ENCODE results near the gene TCF7L1.

TCF7L1 gene

DNA sequence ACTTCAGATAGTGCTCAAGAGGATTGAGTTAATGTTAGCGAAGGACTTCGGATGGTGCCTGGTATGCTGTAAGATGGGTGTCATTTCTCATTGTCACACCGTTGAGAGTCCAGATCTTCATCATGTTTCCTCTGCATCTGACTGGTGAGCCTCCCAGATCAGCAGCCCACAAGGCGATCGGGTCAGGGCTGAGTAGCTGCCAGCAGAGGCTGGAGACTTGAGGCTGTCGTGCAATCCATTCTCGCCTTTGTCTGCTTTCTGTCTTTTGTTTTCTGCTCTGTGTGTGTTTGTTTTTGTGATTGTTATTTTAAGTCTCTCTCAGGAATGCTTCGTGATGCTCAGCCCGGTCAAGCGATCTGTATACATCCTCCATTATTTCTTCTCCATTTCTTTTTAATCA is 98.8 kb downstream of the TCF7L1 start:
- no peak for DNase-seq

DNA sequence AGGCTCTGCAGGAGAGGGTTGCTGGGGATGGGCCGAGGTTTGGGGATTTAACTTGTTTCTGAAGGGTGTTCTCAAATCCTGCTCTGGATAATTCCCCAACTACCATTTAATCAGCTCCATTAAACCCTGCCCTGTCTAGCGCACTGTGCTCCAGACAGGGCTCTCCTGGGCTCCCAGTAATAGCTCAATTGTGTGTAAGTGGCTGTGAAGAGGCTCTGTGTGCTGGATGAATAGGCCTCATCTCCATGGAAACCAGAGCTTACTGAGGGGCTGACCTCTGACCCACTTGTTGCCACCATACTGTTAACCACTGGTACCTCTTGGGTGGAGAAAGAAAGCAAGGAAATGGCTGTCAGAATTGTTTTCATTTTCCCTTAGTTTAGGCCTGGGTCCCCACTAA is 101.7 kb downstream of the TCF7L1 start:
- DNase-seq, result no peak

DNA sequence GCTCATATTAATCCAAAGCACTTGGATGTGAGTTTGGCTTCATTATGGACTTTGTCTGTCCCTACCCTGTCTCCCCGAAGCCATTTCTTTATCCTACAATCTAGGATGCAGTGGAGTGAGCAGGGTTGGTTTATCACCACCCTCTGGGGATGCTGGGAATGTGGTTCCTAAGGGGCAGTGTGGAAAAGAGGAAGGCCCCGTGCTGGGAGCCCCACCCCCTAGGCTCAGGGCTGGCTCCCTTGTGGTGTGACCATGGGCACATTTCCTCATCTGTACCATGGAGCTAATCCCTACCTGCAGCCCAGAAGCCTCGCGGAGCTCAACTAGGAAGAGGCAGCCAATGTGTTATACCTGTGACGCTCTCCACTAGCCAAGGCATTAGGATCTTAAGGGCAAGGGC is 102.1 kb downstream of the TCF7L1 start:
- no peak for DNase-seq

GRCh38 chr2:85236084-85236483 is 102.9 kb downstream of the TCF7L1 start:
- no peak for DNase-seq

DNA sequence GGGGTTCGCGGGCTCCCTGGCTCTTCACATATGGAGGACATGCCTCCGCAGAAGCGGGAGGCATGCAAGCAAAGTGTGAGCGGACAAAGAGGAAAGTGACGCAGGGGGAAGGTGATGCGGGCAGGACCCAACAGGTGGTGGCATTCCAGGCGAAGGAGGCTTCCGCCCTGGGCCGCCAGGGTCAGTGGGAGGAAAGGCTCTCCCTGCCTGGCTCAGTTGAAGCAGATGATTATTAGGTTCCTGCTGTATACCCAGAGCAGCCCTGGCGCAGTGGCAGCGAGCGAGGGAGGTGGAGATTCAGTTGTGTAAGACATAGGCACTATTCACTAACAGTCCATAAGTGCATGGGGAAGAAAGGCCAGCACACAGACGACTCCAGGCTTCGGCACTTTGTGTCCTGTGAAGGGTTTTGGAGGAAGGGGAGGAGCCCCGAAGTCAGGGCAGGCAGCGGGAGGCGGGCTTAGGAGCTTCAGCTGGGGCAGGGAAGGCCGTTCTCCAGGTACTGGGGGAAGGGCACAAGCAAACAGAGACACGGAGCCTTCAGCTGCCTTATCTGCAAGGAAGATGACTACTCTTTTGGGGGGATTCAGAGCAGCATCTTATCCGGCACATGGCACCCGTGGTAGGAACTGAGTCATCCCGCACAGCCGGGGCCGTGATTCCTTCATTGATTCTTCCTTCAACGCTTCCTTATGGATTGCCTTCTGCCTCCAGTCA is 104.8 kb downstream of the TCF7L1 start:
- no peak for DNase-seq

DNA sequence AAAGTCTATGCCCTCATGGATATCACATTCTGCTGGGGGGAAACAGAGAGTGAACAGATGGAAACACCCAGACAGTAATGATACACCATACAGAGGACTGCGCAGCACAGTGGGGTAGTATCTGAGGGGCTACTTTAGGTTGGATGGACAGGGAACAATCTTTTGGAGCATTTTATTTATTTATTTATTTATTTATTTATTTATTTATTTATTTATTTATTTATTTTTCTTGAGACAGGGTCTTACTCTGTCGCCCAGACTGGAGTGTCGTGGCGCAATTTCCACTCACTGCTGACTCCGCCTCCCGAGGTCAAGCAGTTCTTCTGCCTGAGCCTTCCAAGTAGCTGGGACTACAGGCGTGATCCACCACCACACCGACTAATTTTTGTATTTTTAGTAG is 105.4 kb downstream of the TCF7L1 start:
- DNase-seq, result no peak

DNA sequence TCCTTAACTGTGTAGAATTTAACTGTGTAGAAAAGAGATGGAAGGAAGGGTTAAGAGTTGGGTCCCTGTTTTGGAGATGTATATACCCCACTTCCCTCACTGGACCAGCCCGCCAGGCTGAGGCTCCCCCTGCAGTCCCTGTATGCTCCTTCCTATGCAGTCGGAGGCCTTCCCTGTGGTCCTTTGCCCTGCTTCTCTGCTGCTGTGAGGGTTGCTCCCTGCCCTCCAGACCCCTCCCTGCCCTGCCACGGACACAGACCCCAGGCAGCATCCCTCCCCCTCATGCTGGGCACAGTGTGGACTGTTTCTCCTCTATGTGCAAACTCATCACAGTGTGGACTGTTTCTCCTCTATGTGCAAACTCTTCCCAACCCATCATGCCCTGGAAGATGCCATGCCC is 105.9 kb downstream of the TCF7L1 start:
- DNase-seq, result no peak

DNA sequence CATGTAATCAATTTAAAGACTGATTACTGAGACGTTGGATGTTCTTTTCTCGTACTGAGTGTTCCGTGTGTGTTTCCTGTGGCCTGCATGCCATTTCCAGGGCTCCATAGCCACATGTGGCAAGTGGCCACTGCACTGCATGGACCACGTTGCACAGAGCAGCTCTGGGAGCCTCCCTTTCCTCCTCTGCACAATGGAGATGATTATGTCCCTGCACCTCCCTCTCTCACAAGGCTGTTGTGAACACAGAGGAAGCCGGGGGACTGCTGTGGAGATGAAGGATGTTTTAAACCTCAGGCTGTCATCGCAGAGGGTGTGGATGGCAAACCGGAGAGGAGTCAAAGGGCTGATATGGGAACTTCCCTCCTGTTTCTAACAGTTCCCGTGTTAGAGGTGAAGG is 106.9 kb downstream of the TCF7L1 start:
- DNase-seq, result no peak

DNA sequence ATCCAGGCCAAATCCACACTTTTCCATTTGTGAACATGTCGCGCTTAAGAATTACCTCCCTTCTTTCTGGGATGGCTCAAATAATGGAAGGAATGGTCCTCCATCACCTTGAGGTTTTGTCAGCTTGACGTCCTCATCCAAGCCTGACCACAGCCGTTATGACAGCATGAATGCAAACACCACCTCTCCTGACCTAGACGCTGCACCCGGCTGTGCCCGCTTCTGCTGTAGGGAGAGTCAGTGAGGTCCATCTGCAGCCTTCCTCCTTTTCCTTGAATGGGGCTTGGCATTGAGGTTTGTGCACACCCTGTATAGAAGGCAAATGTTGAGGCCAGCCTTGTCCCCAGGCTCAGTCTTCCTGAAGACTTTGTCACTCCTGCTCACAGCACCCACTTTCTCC is 109.1 kb downstream of the TCF7L1 start:
- no peak for DNase-seq

DNA sequence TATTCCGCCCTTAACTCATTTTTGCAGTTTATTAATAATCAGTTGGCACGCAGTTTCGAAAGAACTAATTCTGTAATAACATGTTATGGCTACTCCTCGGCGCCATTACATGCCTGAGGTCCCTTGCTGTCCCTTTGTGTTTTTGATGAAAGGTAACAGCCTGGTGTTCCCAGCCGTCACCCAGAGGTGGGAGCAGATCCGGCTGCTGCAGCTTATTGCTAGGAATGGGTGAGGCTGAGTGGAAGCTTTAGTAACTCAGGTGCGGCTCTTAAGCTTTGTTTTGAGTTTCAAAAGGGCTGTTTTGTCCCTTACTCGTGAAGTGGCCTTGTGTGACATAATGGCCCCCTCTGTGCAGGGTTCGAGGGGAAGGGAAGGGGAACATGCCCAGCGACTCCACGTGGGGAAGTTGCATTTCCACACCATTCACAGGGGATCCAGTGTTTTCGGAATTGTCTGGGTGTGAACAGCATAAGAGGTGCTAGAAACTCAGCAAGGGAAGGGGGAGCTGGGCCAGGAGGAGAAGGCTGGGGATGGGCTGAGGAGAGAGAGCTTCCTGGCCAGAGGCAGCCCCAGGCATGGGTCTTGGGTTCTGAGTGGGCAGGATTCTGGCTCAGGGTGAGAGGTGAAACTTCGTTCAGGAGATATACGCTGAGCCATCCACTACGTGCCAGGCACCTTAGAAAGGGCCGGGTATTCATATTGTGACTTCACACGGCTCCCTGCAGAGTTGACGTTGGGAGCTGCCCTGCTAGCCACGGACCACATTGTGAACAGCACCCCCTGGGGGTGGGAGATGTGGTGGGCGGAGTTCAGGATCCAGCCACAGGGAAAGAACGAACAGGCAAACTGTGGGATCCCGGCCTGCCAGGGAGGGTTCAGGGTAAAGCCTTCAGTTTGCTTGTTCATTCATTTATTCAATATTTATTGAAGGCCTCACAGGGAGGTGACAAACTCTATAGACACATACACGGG is 110.2 kb downstream of the TCF7L1 start:
- DNase-seq, result no peak

DNA sequence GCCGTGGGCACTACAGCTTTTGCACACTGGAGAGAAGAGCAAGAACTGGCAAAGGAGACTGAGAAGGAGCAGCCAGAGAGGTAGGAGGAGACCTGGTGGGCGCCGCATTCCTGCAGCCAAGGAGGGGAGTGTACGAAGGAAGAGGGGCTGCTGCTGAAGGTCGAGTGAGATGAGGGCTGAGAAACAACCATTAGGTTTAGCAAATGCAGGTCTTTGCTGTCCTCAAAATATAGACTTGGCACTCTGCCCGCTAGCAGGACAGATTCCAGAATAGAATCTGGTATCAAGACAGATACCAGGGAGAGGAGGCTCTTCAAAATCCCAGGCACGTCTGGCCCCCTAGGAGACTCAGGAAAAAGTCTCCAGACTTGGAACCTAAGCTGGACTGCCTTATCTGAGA is 111.6 kb downstream of the TCF7L1 start:
- DNase-seq, result no peak

DNA sequence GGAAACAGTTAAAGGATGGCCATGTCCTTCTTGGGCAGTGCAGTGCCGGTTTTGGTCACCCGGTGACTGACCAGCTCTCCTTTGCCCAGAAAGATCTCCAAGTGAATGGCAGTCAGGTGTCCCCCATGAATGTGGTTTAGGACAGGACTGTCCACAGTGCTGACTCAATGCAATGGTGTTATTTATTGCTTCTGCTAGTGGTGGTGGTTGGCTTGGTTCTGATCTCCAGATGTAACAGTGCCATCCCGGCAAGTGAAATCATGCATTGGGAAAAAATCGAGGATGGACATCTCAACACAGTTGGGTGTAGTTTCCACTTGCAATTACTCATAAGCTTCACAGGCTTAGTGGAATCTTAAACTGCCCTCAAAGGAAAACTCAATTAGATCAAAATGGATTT is 112.7 kb downstream of the TCF7L1 start:
- DNase-seq, result no peak

- DNase-seq, result no peak
Observed at GRCh38 chr2:85246348-85246747, 113.2 kb downstream of the TCF7L1 start.

DNA sequence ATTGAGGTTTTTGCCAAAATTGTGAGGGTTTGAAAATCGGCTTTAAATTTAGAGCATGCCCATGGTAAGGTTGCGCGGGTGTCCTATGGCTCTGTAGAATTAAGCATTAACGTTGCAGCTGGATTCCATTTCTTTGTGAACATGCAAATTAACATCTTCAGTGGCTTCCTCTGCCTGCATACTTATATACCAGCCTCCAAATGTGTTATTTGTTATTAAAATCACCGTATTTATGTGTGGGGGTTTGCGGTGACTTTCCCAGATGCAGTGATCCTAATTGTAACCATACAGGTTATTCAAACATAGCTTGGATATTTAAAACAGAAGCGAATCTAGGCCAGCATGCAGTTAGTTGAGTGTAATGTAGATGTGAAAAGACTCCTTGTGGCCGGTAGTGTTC is 114.4 kb downstream of the TCF7L1 start:
- DNase-seq, result no peak

GRCh38 chr2:85248773-85249509 is 115.7 kb downstream of the TCF7L1 start:
- no peak for DNase-seq

DNA sequence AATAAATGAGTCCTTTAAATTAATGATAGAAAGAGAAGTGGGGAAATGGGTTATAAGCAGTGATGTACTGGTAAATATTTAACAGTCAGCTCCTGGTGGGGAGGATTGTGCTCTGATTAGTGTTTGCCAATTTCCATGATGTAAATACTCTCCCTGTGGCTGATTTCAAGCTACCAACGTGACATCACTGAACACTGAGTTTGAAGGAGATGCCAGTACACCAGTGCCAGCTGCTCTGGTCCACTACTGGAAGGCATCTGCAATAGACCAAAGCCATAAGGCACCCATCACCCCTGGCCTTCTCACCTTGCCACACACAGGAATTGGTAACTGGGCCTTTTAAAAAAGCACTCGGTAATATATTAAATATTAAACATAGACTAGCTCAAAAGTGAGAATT is 116.9 kb downstream of the TCF7L1 start:
- no peak for DNase-seq

DNA sequence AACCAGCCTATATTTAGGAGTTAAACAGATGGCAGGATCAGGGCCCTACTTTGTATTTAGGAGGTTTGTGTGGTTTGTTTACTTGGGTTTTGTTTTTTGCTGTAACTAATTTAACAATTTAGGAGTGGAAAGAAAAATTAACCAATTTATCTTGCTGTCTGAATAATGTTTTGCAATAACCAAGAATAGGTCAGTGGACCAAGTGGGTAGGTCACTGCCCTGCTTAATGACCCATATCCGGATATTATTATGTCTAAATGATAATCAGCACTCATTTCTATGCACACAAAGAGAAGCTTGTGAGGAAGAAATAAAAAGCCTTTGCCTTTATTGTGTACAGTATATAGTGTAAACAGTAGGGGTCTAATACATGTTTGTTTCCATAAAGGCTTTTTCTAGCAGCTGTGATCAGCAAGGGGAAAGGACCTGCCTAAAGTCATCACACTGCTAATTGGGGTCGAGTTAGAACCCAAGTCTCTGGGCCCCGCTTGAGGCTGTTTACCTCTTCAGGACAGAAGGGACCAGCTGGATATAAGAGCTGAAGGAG is 118.0 kb downstream of the TCF7L1 start:
- no peak for DNase-seq

GRCh38 chr2:85253890-85254289 is 120.7 kb downstream of the TCF7L1 start:
- DNase-seq, result no peak

DNA sequence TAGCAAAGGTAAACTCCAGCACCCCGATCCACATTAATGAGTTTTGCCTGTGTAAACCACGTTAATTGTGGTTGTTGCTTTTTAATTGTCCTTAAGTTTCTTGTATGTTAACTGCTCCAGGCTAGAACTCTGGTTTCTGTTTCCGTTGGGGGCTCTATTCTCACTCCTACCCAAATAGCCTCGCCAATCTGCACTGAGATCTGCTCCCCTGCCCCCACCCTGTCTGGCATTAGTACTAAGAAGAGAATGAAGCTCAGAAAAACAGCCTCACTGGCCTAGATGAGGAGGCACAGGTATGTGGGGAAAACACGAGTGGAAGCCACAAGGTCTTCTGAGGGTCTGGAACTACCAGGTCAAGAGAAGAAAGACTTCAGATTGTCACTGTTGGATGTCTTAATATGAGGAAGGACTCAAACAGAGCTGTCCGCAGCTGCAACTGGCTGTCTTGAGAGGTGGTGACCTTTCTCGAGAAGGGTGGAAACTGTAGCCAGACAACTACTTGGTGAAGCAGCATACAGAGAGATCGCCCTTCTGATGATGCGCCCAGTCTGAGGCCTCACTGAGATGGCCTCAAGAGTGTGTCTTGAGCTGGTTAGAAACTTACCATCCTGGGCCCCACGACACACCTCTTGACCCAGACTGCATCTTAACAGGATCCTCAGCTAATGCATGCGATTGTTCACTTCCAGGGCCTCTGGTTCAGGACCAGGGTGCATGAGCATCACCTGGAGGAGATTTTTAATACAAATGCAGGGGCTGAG is 121.5 kb downstream of the TCF7L1 start:
- no peak for DNase-seq

DNA sequence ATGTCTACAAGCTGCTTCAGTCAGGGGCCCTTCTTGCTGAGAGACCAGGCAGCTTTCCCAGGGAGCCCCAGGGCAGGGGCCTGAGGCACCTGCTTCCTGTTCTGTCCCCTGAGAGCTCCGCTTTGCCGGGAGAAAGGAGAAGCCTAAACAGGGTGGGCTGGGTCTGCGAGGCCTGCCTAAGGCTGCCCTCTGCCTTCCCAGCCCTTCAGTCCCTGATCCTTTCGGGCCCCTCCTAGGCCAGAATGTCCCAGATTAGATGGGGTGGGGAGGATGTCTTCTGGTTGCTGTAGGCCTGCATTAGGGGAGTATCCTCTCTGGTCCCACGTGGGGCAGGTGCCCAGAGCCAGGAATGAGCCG is 122.2 kb downstream of the TCF7L1 start:
- DNase-seq, result no peak

- DNase-seq, result no peak
Observed at GRCh38 chr2:85255813-85256594, 122.8 kb downstream of the TCF7L1 start.

Measured in AML-193 (cell line).